CD14-positive monocyte (primary cell): ENCODE results near the gene GDF11. TPM values are rescaled to one million over a fixed set of nuclear protein-coding genes. Genes with fewer than 3 reads are reported as not detected.
A peak's percentile ranks its signal among the peaks of the same experiment; 100 is the strongest.

Source experiments
- DNase-seq, 3 donors: peaks; one replicate each; pipeline ENCODE4 v3.0.0-alpha.2; 2011 to 2022
- H2AFZ ChIP-seq: 2 replicates; pipeline ENCODE4 v1.6.0; 2012; ENCODE audit warnings: mild to moderate bottlenecking, low read depth, low read length, inconsistent platforms; ENCODE audit not compliant: insufficient read depth, poor library complexity, severe bottlenecking
- H3K27ac ChIP-seq, 2 donors: 1 replicate in 1 of 2; 2 replicates in 1 of 2; pipeline ENCODE4 v1.5.1; 2012 to 2013; ENCODE audit warnings: low read length in 2 of 2, control low read depth in 1 of 2, inconsistent platforms in 1 of 2, low read depth in 1 of 2, mild to moderate bottlenecking in 1 of 2
- H3K27me3 ChIP-seq, 2 donors: one replicate each; pipeline versions ENCODE4 v1.6.0 to v1.6.1; 2011 to 2013; ENCODE audit warnings: low read length in 2 of 2; ENCODE audit not compliant: control insufficient read depth in 2 of 2, insufficient read depth in 2 of 2
- H3K36me3 ChIP-seq, 2 donors: replicated peaks in 1 of 2; 1 replicate in 1 of 2; 2 replicates in 1 of 2; pipeline versions ENCODE4 v1.5.1 to v1.6.1; 2012 to 2013; ENCODE audit warnings: low read length in 2 of 2, control low read depth in 1 of 2, inconsistent platforms in 1 of 2, mild to moderate bottlenecking in 1 of 2; ENCODE audit not compliant: insufficient read depth in 2 of 2, control insufficient read depth in 1 of 2
- H3K4me1 ChIP-seq, 2 donors: 1 replicate in 1 of 2; 2 replicates in 1 of 2; pipeline versions ENCODE4 v1.5.1 to v1.6.1; 2012 to 2013; ENCODE audit warnings: low read length in 2 of 2, control low read depth in 1 of 2, inconsistent platforms in 1 of 2, mild to moderate bottlenecking in 1 of 2, moderate library complexity in 1 of 2; ENCODE audit not compliant: insufficient read depth in 2 of 2, control insufficient read depth in 1 of 2
- H3K4me2 ChIP-seq: replicated peaks from 2 replicates; pipeline ENCODE3; 2012; ENCODE audit warnings: low read length, moderate library complexity, mild to moderate bottlenecking; ENCODE audit not compliant: poor library complexity, severe bottlenecking; ENCODE audit errors: extremely low read depth
- H3K4me3 ChIP-seq, 3 experiments: fragments of 200-600 bp in 1 of 3; sonication (generic) in 1 of 3; replicated peaks in 1 of 3; 1 replicate in 2 of 3; 2 replicates in 1 of 3; pipeline ENCODE4 v1.5.1; 2011 to 2013; ENCODE audit warnings: low read length in 3 of 3, mild to moderate bottlenecking in 3 of 3, control low read depth in 2 of 3, low read depth in 2 of 3, inconsistent platforms in 1 of 3, moderate library complexity in 1 of 3
- H3K79me2 ChIP-seq: 2 replicates; pipeline ENCODE4 v1.6.0; 2012; ENCODE audit warnings: mild to moderate bottlenecking, control low read depth, inconsistent platforms, low read length, moderate library complexity; ENCODE audit not compliant: insufficient read depth
- H3K9ac ChIP-seq: 2 replicates; pipeline ENCODE4 v1.6.0; 2017; ENCODE audit warnings: low read length, mild to moderate bottlenecking; ENCODE audit not compliant: insufficient read depth, poor library complexity, severe bottlenecking
- H3K9me3 ChIP-seq, 2 donors: replicated peaks in 1 of 2; 1 replicate in 1 of 2; 2 replicates in 1 of 2; pipeline versions ENCODE4 v1.5.1 to v1.6.1; 2012 to 2013; ENCODE audit warnings: low read length in 2 of 2, control low read depth in 1 of 2; ENCODE audit not compliant: control insufficient read depth in 1 of 2, insufficient read depth in 1 of 2
- H4K20me1 ChIP-seq: 2 replicates; pipeline ENCODE4 v1.6.0; 2012; ENCODE audit warnings: mild to moderate bottlenecking, low read length, control low read depth, moderate library complexity; ENCODE audit not compliant: insufficient read depth
- H3K27ac Mint-ChIP-seq, 7 donors: one replicate each; pipeline ENCODE4 v1.8.0; 2020; ENCODE audit warnings: mild to moderate bottlenecking in 7 of 7, mixed read lengths in 7 of 7, moderate library complexity in 6 of 7, inconsistent platforms in 2 of 7
- H3K27me3 Mint-ChIP-seq, 3 donors: one replicate each; pipeline ENCODE4 v1.8.0; 2021 to 2022; ENCODE audit warnings: low read depth in 3 of 3, mild to moderate bottlenecking in 3 of 3, mixed read lengths in 3 of 3, moderate library complexity in 3 of 3, inconsistent platforms in 1 of 3
- H3K36me3 Mint-ChIP-seq, 2 donors: one replicate each; pipeline ENCODE4 v1.8.0; 2020; ENCODE audit warnings: mixed read lengths in 2 of 2, inconsistent platforms in 1 of 2, mild to moderate bottlenecking in 1 of 2
- H3K4me1 Mint-ChIP-seq: one replicate; pipeline ENCODE4 v1.8.0; 2020; ENCODE audit warnings: mild to moderate bottlenecking, mixed read lengths
- H3K4me3 Mint-ChIP-seq, 2 donors: one replicate each; pipeline ENCODE4 v1.8.0; 2020; ENCODE audit warnings: mild to moderate bottlenecking in 2 of 2, mixed read lengths in 2 of 2, moderate library complexity in 1 of 2
- H3K9me3 Mint-ChIP-seq, 7 donors: one replicate each; pipeline ENCODE4 v1.8.0; 2020 to 2022; ENCODE audit warnings: mixed read lengths in 7 of 7, mild to moderate bottlenecking in 6 of 7, moderate library complexity in 6 of 7, inconsistent platforms in 2 of 7
- CTCF ChIP-seq: fragments of 200-600 bp; IDR thresholded peaks from one replicate; pipeline ENCODE4 v1.8.0; 2022; ENCODE audit warnings: antibody characterized with exemption, mild to moderate bottlenecking
- WGBS: methylation state at CpG from one replicate; pipeline ENCODE4 v1.1.5; 2013; ENCODE audit warnings: missing lambda C conversion rate; ENCODE audit not compliant: insufficient coverage; 5-methylcytosine and 5-hydroxymethylcytosine counted together
- intact Hi-C, 2 donors: fragments of 100-400 bp; cut with micrococcal nuclease; formaldehyde crosslinking; loops; one replicate each; pipeline versions ENCODE4 v1.15.0 to v1.15.1; 2023
- polyA plus RNA-seq, 3 donors: library from polyadenylated mRNA; depleted of rRNA in 1 of 3; unstranded in 2 of 3; stranded (reverse) in 1 of 3; fragments of 300-500 nt in 2 of 3; fragments of >200 nt in 1 of 3; fragmentation: Illumina TruSeq in 2 of 3; gene quantifications; 1 replicate in 2 of 3; 2 replicates in 1 of 3; pipeline ENCODE4 v1.2.3, GENCODE V29; 2012 to 2021

The GDF11 gene
- polyA plus RNA-seq, 3 donors: 0.08 to 0.09 (median 0.09) TPM

GRCh38 chr12:55715833-55716581 lies 26.9 kb upstream of the GDF11 start, which contains the start of gene BLOC1S1:
Gene BLOC1S1, plus strand, starts transcription at chr12:55716046. Its CDS starts 6 bp downstream, at chr12:55716052.
- H3K4me2 ChIP-seq: peak within 1 kb of the TSS; percentile 83
- H3K79me2 ChIP-seq: peaks cover 29% of the 10 kb centered on the region
- 1% methylated on average over 27 of the region's 42 CpGs for WGBS
- intact Hi-C loops: loop anchor here in 1 of 2 donors (5.0 kb wide), 1 partner anchor 34 kb away; a partner anchor contains a TSS
- H3K4me1 Mint-ChIP-seq: peaks cover 50% of the 10 kb centered on the region
- no peak for TF ChIP-seq CTCF
- H3K27ac ChIP-seq: peak within 1 kb of the TSS; percentile 84 to 92
- H4K20me1 ChIP-seq: peaks cover 38% of the 10 kb centered on the region
- H3K27ac Mint-ChIP-seq: peak within 1 kb of the TSS; percentile 87 to 97 (median 93)
- peak within 1 kb of the TSS; percentile 70 to 93 (median 76) for H3K4me3 ChIP-seq
- peaks cover 0 to 20% of the 10 kb centered on the region in 2 donors for H3K27me3 ChIP-seq
- H3K36me3 Mint-ChIP-seq: peaks cover 23 to 26% of the 10 kb centered on the region in 2 donors
- peak within 1 kb of the TSS; percentile 91 for H3K9ac ChIP-seq
- DNase-seq: peak; percentile 73 to 79 (median 77)
- peaks cover 11 to 21% (median 19%) of the 10 kb centered on the region in 3 donors for H3K27me3 Mint-ChIP-seq
- H2AFZ ChIP-seq: peak within 1 kb of the TSS; percentile 91
- H3K4me3 Mint-ChIP-seq: peak within 1 kb of the TSS; percentile 88 to 94
- H3K4me1 ChIP-seq: peaks cover 26 to 49% of the 10 kb centered on the region in 2 donors
- peaks cover 18 to 26% of the 10 kb centered on the region in 2 donors for H3K36me3 ChIP-seq
- no peaks in the 10 kb centered on the region for H3K9me3 Mint-ChIP-seq
- no peaks in the 10 kb centered on the region for H3K9me3 ChIP-seq

DNA sequence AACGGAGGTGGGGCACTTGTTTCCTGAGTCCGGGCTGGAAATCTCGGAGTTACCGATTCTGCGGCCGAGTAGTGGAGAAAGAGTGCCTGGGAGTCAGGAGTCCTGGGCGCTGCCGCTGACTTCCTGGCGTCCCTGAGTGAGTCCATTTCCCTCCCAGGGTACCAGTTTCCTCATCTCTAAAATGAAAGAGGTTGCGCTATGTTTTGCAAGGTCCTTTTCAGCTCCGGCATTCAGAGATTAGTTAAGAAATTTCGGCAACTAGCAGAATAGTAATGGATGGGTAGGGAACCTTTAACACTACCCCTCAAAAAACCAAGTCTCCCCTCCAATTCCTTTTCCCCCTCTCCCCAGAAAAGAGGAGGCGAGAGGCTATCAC lies 26.4 kb upstream of the GDF11 start:
- Mint-ChIP-seq H3K4me3 (peak overlapping the region; percentile 88 to 94), H3K4me1 (peaks cover 50% of the 10 kb centered on the region), H3K36me3 (peaks cover 23 to 27% of the 10 kb centered on the region in 2 donors), H3K27me3 (peaks cover 11 to 17% (median 17%) of the 10 kb centered on the region in 3 donors), H3K27ac (peak overlapping the region; percentile 87 to 97 (median 93)), H3K9me3 (no peaks in the 10 kb centered on the region)
- WGBS: 0% methylated on average over 6 of the region's 13 CpGs
- peaks cover 38% of the 10 kb centered on the region for H4K20me1 ChIP-seq
- intact Hi-C loops: loop anchor here in 1 of 2 donors (5.0 kb wide), 1 partner anchor 34 kb away; a partner anchor contains a TSS
- peak overlapping the region; percentile 91 for H3K9ac ChIP-seq
- peaks cover 18 to 31% of the 10 kb centered on the region in 2 donors for H3K36me3 ChIP-seq
- peak overlapping the region; percentile 70 to 93 (median 76) for H3K4me3 ChIP-seq
- H3K9me3 ChIP-seq: no peaks in the 10 kb centered on the region
- peaks cover 0 to 17% of the 10 kb centered on the region in 2 donors for H3K27me3 ChIP-seq
- peaks cover 26 to 49% of the 10 kb centered on the region in 2 donors for H3K4me1 ChIP-seq
- peaks cover 29% of the 10 kb centered on the region for H3K79me2 ChIP-seq
- no peak for TF ChIP-seq CTCF
- H2AFZ ChIP-seq: peak overlapping the region; percentile 91
- DNase-seq: peak in 1 of 3 donors; percentile 74
- H3K4me2 ChIP-seq: peak overlapping the region; percentile 83
- H3K27ac ChIP-seq: peak overlapping the region; percentile 84 to 92
